Liver (tissue), 9 donors: Measurements from ENCODE around the gene INTS3. TPM values are rescaled to one million over a fixed set of nuclear protein-coding genes. Genes with fewer than 3 reads are reported as not detected.
A peak's percentile ranks its signal among the peaks of the same experiment; 100 is the strongest.

Experiments used
- DNase-seq: peaks from one replicate; pipeline ENCODE4 v3.0.0-alpha.2; 2017; ENCODE audit warnings: low spot score
- H3K27ac ChIP-seq, 2 donors: one replicate each; pipeline ENCODE4 v1.7.0; 2013; ENCODE audit warnings: inconsistent platforms in 2 of 2, low read length in 2 of 2, control low read depth in 1 of 2, low read depth in 1 of 2, mild to moderate bottlenecking in 1 of 2
- H3K27me3 ChIP-seq, 4 donors: one replicate each; pipeline versions ENCODE4 v1.6.1 to v1.7.0; 2013; ENCODE audit warnings: low read length in 3 of 4, inconsistent platforms in 1 of 4, mild to moderate bottlenecking in 1 of 4, moderate library complexity in 1 of 4; ENCODE audit not compliant: control insufficient read depth in 4 of 4, insufficient read depth in 4 of 4
- H3K36me3 ChIP-seq, 4 donors: one replicate each; pipeline versions ENCODE4 v1.6.1 to v1.7.0; 2013; ENCODE audit warnings: low read length in 3 of 4, mild to moderate bottlenecking in 3 of 4, low read depth in 1 of 4, moderate library complexity in 1 of 4; ENCODE audit not compliant: control insufficient read depth in 4 of 4, insufficient read depth in 3 of 4
- H3K4me1 ChIP-seq, 4 donors: one replicate each; pipeline versions ENCODE4 v1.6.1 to v1.7.0; 2013; ENCODE audit warnings: low read length in 3 of 4, mild to moderate bottlenecking in 3 of 4, moderate library complexity in 1 of 4; ENCODE audit not compliant: control insufficient read depth in 4 of 4, insufficient read depth in 4 of 4
- H3K4me3 ChIP-seq, 3 donors: one replicate each; pipeline versions ENCODE4 v1.6.1 to v1.7.0; 2013; ENCODE audit warnings: low read length in 3 of 3, control low read depth in 1 of 3, low read depth in 1 of 3, mild to moderate bottlenecking in 1 of 3
- H3K9ac ChIP-seq, 2 donors: one replicate each; pipeline ENCODE4 v1.7.0; 2013; ENCODE audit warnings: low read length in 2 of 2, mild to moderate bottlenecking in 2 of 2, moderate library complexity in 2 of 2, control low read depth in 1 of 2, low read depth in 1 of 2
- H3K9me3 ChIP-seq, 4 donors: one replicate each; pipeline versions ENCODE4 v1.6.1 to v1.7.0; 2013; ENCODE audit warnings: low read length in 3 of 4; ENCODE audit not compliant: control insufficient read depth in 4 of 4
- ATF3 ChIP-seq: IDR thresholded peaks from 2 replicates; pipeline ENCODE4 v1.6.1; 2016; ENCODE audit warnings: antibody characterized with exemption
- CTCF ChIP-seq: fragments of 150-350 bp; IDR thresholded peaks from 2 replicates; pipeline ENCODE4 v1.5.1; 2017; ENCODE audit warnings: improper control_type of control experiment, low read depth, low read length; ENCODE audit not compliant: missing input control
- EGR1 ChIP-seq, 2 donors: IDR thresholded peaks; 2 replicates each; pipeline ENCODE4 v1.6.1; 2016 to 2018; ENCODE audit warnings: antibody characterized with exemption in 2 of 2, low read depth in 2 of 2
- HNF4A ChIP-seq, 2 donors: conservative IDR thresholded peaks; 2 replicates each; pipeline ENCODE4 v1.6.1; 2016; ENCODE audit warnings: antibody characterized with exemption in 2 of 2, mild to moderate bottlenecking in 2 of 2
- HNF4G ChIP-seq: IDR thresholded peaks from 2 replicates; pipeline ENCODE4 v1.6.1; 2016; ENCODE audit warnings: antibody characterized with exemption
- MAX ChIP-seq: IDR thresholded peaks from 2 replicates; pipeline ENCODE4 v1.6.1; 2016; ENCODE audit warnings: antibody characterized with exemption
- RAD21 ChIP-seq, 2 donors: IDR thresholded peaks; 2 replicates each; pipeline ENCODE4 v1.6.1; 2016; ENCODE audit warnings: antibody characterized with exemption in 2 of 2, mild to moderate bottlenecking in 2 of 2
- RXRA ChIP-seq, 2 donors: IDR thresholded peaks; 2 replicates each; pipeline ENCODE4 v1.6.1; 2017 to 2018; ENCODE audit warnings: antibody characterized with exemption in 2 of 2, mild to moderate bottlenecking in 1 of 2
- YY1 ChIP-seq: IDR thresholded peaks from 2 replicates; pipeline ENCODE4 v1.6.1; 2016; ENCODE audit warnings: antibody characterized with exemption, mild to moderate bottlenecking
- WGBS: extraction: QIAGEN DNeasy Blood & Tissue Kit; methylation state at CpG from one replicate; pipeline ENCODE4 v1.1.7; 2013; 5-methylcytosine and 5-hydroxymethylcytosine counted together
- polyA plus RNA-seq, 2 donors: library from polyadenylated mRNA; stranded (reverse) in 1 of 2; unstranded in 1 of 2; fragments of 200-250 nt in 1 of 2; fragments of >200 nt in 1 of 2; fragmentation: Nextera tagmentation in 1 of 2; extraction: Ambion mirVana in 1 of 2; gene quantifications; one replicate each; pipeline versions ENCODE4 v1.2.1 to v1.2.3, GENCODE V29; 2013 to 2015
- total RNA-seq, 2 donors: library from RNA; depleted of rRNA; stranded (reverse); fragments of >200 nt; gene quantifications; one replicate each; pipeline ENCODE4 v1.2.3, GENCODE V29; 2014
- donor health status: healthy.
- donor health status: healthy.
- donor health status: healthy.
- donor health status: healthy.
- donor health status: healthy.

The INTS3 gene
- total and polyA plus RNA-seq, 4 donors, result 9.0 to 26.0 (median 15.2) TPM

GRCh38 chr1:153795934-153796785 is 68.3 kb downstream of the INTS3 start:
- Histone ChIP-seq H3K36me3 (no peaks in the 10 kb centered on the region), H3K27me3 (no peaks in the 10 kb centered on the region), H3K27ac (no peak overlapping the region), H3K9ac (no peak overlapping the region), H3K4me3 (no peak overlapping the region), H3K9me3 (no peaks in the 10 kb centered on the region), H3K4me1 (peaks cover 2 to 13% (median 9%) of the 10 kb centered on the region in 4 donors)
- TF ChIP-seq HNF4G (no peak), EGR1 (IDR thresholded peaks at IDR 0.05; ENCODE audit: low read depth in 2 of 2) (no peak), HNF4A (conservative IDR thresholded peaks at IDR 0.05) (no peak), YY1 (no peak)
- no peak for DNase-seq
- 66% methylated on average over 9 of the region's 9 CpGs for WGBS

GRCh38 chr1:153796786-153797659 is 69.2 kb downstream of the INTS3 start:
- peaks cover 2 to 19% (median 13%) of the 10 kb centered on the region in 4 donors for H3K4me1 ChIP-seq
- TF ChIP-seq CTCF (peak; percentile 95), MAX (no peak), RXRA (IDR thresholded peaks at IDR 0.05) (peak in 1 of 2 donors; percentile 31), RAD21 (IDR thresholded peaks at IDR 0.05) (peak; percentile 85 to 87)
- no peak overlapping the region for H3K9ac ChIP-seq
- H3K36me3 ChIP-seq, result no peaks in the 10 kb centered on the region
- DNase-seq, result peak; percentile 86
- no peak overlapping the region for H3K27ac ChIP-seq
- H3K27me3 ChIP-seq, result no peaks in the 10 kb centered on the region
- H3K4me3 ChIP-seq, result no peak overlapping the region
- H3K9me3 ChIP-seq, result no peaks in the 10 kb centered on the region
- WGBS, result 58% methylated on average over 26 of the region's 26 CpGs

- Histone ChIP-seq H3K4me3 (no peak overlapping the region), H3K9me3 (no peaks in the 10 kb centered on the region), H3K27ac (no peak overlapping the region), H3K4me1 (peaks cover 2 to 19% (median 13%) of the 10 kb centered on the region in 4 donors), H3K36me3 (no peaks in the 10 kb centered on the region), H3K27me3 (no peaks in the 10 kb centered on the region), H3K9ac (no peak overlapping the region)
- 86% methylated on average over 3 of the region's 3 CpGs for WGBS
- TF ChIP-seq RXRA (IDR thresholded peaks at IDR 0.05) (no peak), HNF4A (conservative IDR thresholded peaks at IDR 0.05) (no peak), MAX (no peak), ATF3 (no peak)
- DNase-seq, result no peak
Measured at GRCh38 chr1:153798468-153798780, 70.6 kb downstream of the INTS3 start.
